Sciatic nerve (tissue), 2 donors: ENCODE results near the gene AGBL1. TPM values are rescaled to one million over a fixed set of nuclear protein-coding genes. Genes with fewer than 3 reads are reported as not detected.

ENCODE experiments used
- ATAC-seq: fragments of 200-7000 bp; cut with Tn5 transposase; one replicate; pipeline ENCODE4 v1.9.1; 2020; ENCODE audit warnings: mild to moderate bottlenecking, moderate library complexity
- DNase-seq: peaks from one replicate; pipeline ENCODE4 v3.0.0-alpha.2; 2020; ENCODE audit warnings: low spot score
- intact Hi-C: fragments of 100-400 bp; cut with DNase I; formaldehyde crosslinking; loops from one replicate; pipeline ENCODE4 v1.14.2; 2022
- total RNA-seq: library from RNA; stranded (reverse); fragmentation: NEBNext Ultra II Directional; extraction: Animal tissue kit (Norgen Biotek cat#: 25700); gene quantifications from one replicate; pipeline ENCODE4 v1.2.1, GENCODE V29; 2021
- donor health status: DM: no; HTN: no; CAD: no.
- donor health status: DM: no; HTN: no; CAD: no.

AGBL1 gene
- total RNA-seq, 1 donor from 2014 or later = 0.49 TPM

- ATAC-seq (no peak), DNase-seq (no peak)
- intact Hi-C loops = no loop called here
Observed at GRCh38 chr15:86213420-86213819, 133.7 kb downstream of the AGBL1 start.

- intact Hi-C loops = no loop called here
- ATAC-seq (no peak), DNase-seq (no peak)
Observed at GRCh38 chr15:86213888-86214287, 134.2 kb downstream of the AGBL1 start.

GRCh38 chr15:86221119-86221518 lies 141.4 kb downstream of the AGBL1 start:
- DNase-seq (no peak), ATAC-seq (no peak)
- intact Hi-C loops = no loop called here

- DNase-seq (no peak), ATAC-seq (no peak)
- intact Hi-C loops = no loop called here
Observed at GRCh38 chr15:86229306-86229705, 149.6 kb downstream of the AGBL1 start.

GRCh38 chr15:86229936-86230335 lies 150.3 kb downstream of the AGBL1 start:
- no peak for ATAC-seq
- intact Hi-C loops = no loop called here

GRCh38 chr15:86231864-86232721 lies 152.4 kb downstream of the AGBL1 start:
- ATAC-seq (peak; percentile 67), DNase-seq (peak; percentile 62)
- intact Hi-C loops = no loop called here

More at GRCh38 chr15:86229936-86230335, 150.3 kb downstream of the AGBL1 start:
- no peak for DNase-seq

- no peak for ATAC-seq
- DNase-seq = no peak
- intact Hi-C loops = no loop called here
Observed at GRCh38 chr15:86235667-86236066, 156.0 kb downstream of the AGBL1 start.

GRCh38 chr15:86236356-86237110 lies 156.9 kb downstream of the AGBL1 start:
- intact Hi-C loops = no loop called here
- ATAC-seq (no peak), DNase-seq (no peak)

- ATAC-seq (no peak), DNase-seq (no peak)
- intact Hi-C loops = no loop called here
Observed at GRCh38 chr15:86237111-86237500, 157.4 kb downstream of the AGBL1 start.

- DNase-seq (no peak), ATAC-seq (peak; percentile 81)
- intact Hi-C loops = no loop called here
Observed at GRCh38 chr15:86247249-86247955, 167.7 kb downstream of the AGBL1 start.

- intact Hi-C loops = no loop called here
- no peak for ATAC-seq
- DNase-seq = no peak
Observed at GRCh38 chr15:86255247-86255646, 175.6 kb downstream of the AGBL1 start.

- intact Hi-C loops = no loop called here
- DNase-seq (no peak), ATAC-seq (no peak)
Observed at GRCh38 chr15:86256628-86257027, 177.0 kb downstream of the AGBL1 start.

- ATAC-seq (no peak), DNase-seq (no peak)
- intact Hi-C loops = no loop called here
Observed at GRCh38 chr15:86259589-86259988, 179.9 kb downstream of the AGBL1 start.

GRCh38 chr15:86263230-86263629 lies 183.6 kb downstream of the AGBL1 start:
- no peak for ATAC-seq
- no peak for DNase-seq
- intact Hi-C loops = no loop called here

- intact Hi-C loops = no loop called here
- DNase-seq (no peak), ATAC-seq (no peak)
Observed at GRCh38 chr15:86266896-86267484, 187.3 kb downstream of the AGBL1 start.

GRCh38 chr15:86267892-86268291 lies 188.2 kb downstream of the AGBL1 start:
- ATAC-seq = no peak
- intact Hi-C loops = no loop called here
- DNase-seq = no peak

- ATAC-seq (no peak), DNase-seq (no peak)
- intact Hi-C loops = no loop called here
Observed at GRCh38 chr15:86268558-86268957, 188.9 kb downstream of the AGBL1 start.

GRCh38 chr15:86273309-86273708 lies 193.6 kb downstream of the AGBL1 start:
- intact Hi-C loops = no loop called here
- ATAC-seq = no peak

GRCh38 chr15:86275361-86275760 lies 195.7 kb downstream of the AGBL1 start:
- DNase-seq (no peak), ATAC-seq (no peak)
- intact Hi-C loops = no loop called here

More at GRCh38 chr15:86273309-86273708, 193.6 kb downstream of the AGBL1 start:
- no peak for DNase-seq
